Measurements from ENCODE around the gene USP54.

DNA sequence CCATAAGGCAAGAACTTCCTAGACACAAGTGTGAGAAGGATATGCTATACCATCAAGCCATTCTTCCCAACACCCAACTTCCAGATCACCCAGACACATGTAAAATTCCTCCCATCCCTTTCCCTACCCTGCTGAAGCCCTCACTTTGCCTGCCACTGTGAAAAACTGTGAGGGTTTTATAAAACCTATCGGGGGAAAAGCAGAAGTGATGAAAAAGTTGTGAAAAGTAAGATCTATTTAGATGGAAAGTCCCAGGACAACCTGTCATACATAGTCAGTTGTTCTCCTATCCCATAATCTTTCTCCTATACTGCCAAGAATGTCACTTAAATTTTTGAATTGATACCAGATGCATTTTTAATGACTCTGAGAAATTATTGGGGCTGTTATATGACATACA lies 56.3 kb downstream of the USP54 start:
- TF ChIP-seq, protein P1, sequence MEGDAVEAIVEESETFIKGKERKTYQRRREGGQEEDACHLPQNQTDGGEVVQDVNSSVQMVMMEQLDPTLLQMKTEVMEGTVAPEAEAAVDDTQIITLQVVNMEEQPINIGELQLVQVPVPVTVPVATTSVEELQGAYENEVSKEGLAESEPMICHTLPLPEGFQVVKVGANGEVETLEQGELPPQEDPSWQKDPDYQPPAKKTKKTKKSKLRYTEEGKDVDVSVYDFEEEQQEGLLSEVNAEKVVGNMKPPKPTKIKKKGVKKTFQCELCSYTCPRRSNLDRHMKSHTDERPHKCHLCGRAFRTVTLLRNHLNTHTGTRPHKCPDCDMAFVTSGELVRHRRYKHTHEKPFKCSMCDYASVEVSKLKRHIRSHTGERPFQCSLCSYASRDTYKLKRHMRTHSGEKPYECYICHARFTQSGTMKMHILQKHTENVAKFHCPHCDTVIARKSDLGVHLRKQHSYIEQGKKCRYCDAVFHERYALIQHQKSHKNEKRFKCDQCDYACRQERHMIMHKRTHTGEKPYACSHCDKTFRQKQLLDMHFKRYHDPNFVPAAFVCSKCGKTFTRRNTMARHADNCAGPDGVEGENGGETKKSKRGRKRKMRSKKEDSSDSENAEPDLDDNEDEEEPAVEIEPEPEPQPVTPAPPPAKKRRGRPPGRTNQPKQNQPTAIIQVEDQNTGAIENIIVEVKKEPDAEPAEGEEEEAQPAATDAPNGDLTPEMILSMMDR (IDR thresholded peaks at IDR 0.05) = no peak
- no peak for TF ChIP-seq POLR2A (IDR thresholded peaks at IDR 0.05)

All from esophagus squamous epithelium (tissue), 4 donors.